Left ventricle myocardium inferior (tissue), 1 donor: Measurements from ENCODE around the gene TNIK. TPM values are rescaled to one million over a fixed set of nuclear protein-coding genes. Genes with fewer than 3 reads are reported as not detected.
A peak's percentile ranks its signal among the peaks of the same experiment; 100 is the strongest.

Experiments
- DNase-seq: peaks from one replicate; pipeline ENCODE4 v3.0.0-alpha.2; 2020
- H3K27ac ChIP-seq: fragments of 200-600 bp; replicated peaks from 2 replicates; pipeline ENCODE4 v1.8.0; 2021
- H3K27me3 ChIP-seq: fragments of 200-600 bp; 2 replicates; pipeline ENCODE4 v1.8.0; 2021; ENCODE audit warnings: low read depth
- H3K36me3 ChIP-seq: fragments of 200-600 bp; 2 replicates; pipeline ENCODE4 v1.8.0; 2021
- H3K4me1 ChIP-seq: fragments of 200-600 bp; 2 replicates; pipeline ENCODE4 v1.8.0; 2021
- H3K4me3 ChIP-seq: fragments of 200-600 bp; 2 replicates; pipeline ENCODE4 v1.8.0; 2021; ENCODE audit warnings: mild to moderate bottlenecking, moderate library complexity
- H3K9me3 ChIP-seq: fragments of 200-600 bp; replicated peaks from 2 replicates; pipeline ENCODE4 v1.8.0; 2021
- CTCF ChIP-seq: fragments of 200-600 bp; IDR thresholded peaks from 2 replicates; pipeline ENCODE4 v1.8.0; 2021; ENCODE audit warnings: antibody characterized with exemption, mild to moderate bottlenecking, borderline replicate concordance
- intact Hi-C: fragments of 100-400 bp; cut with micrococcal nuclease; formaldehyde crosslinking; loops from one replicate; pipeline ENCODE4 v1.11.0; 2022
- total RNA-seq: library from RNA; stranded (reverse); fragmentation: NEBNext Ultra II Directional; extraction: Animal tissue kit (Norgen Biotek cat#: 25700); gene quantifications from one replicate; pipeline ENCODE4 v1.2.1, GENCODE V29; 2021
- donor health status: DM: no; HTN: yes; CAD: no; lungs with severe emphysema.

Gene TNIK
- total RNA-seq, 1 donor from 2014 or later, result 28.6 TPM

- TF ChIP-seq CTCF, result no peak
- Histone ChIP-seq H3K27ac (no peak overlapping the region), H3K36me3 (no peaks in the 10 kb centered on the region)
These were observed 404.6 kb downstream of the TNIK start for GRCh38 chr3:171055336-171056178.

GRCh38 chr3:171054921-171055320 is 405.3 kb downstream of the TNIK start:
- no peak overlapping the region for H3K4me3 ChIP-seq

More at GRCh38 chr3:171055336-171056178, 404.6 kb downstream of the TNIK start:
- no peak overlapping the region for H3K4me3 ChIP-seq
- no peak for DNase-seq
- no peaks in the 10 kb centered on the region for H3K27me3 ChIP-seq
- intact Hi-C loops, result loop anchor here (10.0 kb wide), 1 partner anchor 509 kb away; no protein-coding TSS in a partner anchor
- H3K9me3 ChIP-seq, result no peaks in the 10 kb centered on the region
- no peaks in the 10 kb centered on the region for H3K4me1 ChIP-seq

GRCh38 chr3:171054231-171054630 is 406.0 kb downstream of the TNIK start:
- no peak for DNase-seq
- Histone ChIP-seq H3K4me1 (no peaks in the 10 kb centered on the region), H3K27ac (no peak overlapping the region), H3K27me3 (no peaks in the 10 kb centered on the region), H3K9me3 (no peaks in the 10 kb centered on the region), H3K36me3 (no peaks in the 10 kb centered on the region), H3K4me3 (no peak overlapping the region)
- TF ChIP-seq CTCF, result no peak
- intact Hi-C loops, result loop anchor here (10.0 kb wide), 1 partner anchor 511 kb away; no protein-coding TSS in a partner anchor

More at GRCh38 chr3:171054921-171055320, 405.3 kb downstream of the TNIK start:
- no peak for TF ChIP-seq CTCF
- Histone ChIP-seq H3K36me3 (no peaks in the 10 kb centered on the region), H3K27ac (no peak overlapping the region), H3K9me3 (no peaks in the 10 kb centered on the region), H3K27me3 (no peaks in the 10 kb centered on the region), H3K4me1 (no peaks in the 10 kb centered on the region)
- intact Hi-C loops, result loop anchor here (10.0 kb wide), 1 partner anchor 510 kb away; no protein-coding TSS in a partner anchor
- no peak for DNase-seq

- Histone ChIP-seq H3K27me3 (no peaks in the 10 kb centered on the region), H3K4me3 (no peak overlapping the region), H3K27ac (no peak overlapping the region), H3K4me1 (no peaks in the 10 kb centered on the region), H3K9me3 (no peaks in the 10 kb centered on the region), H3K36me3 (no peaks in the 10 kb centered on the region)
- intact Hi-C loops, result loop anchor here (10.0 kb wide), 1 partner anchor 515 kb away; no protein-coding TSS in a partner anchor
- TF ChIP-seq CTCF, result peak; percentile 72
- DNase-seq, result peak; percentile 23
These were observed 410.3 kb downstream of the TNIK start for GRCh38 chr3:171049861-171050444.

GRCh38 chr3:171046760-171047159 is 413.4 kb downstream of the TNIK start:
- Histone ChIP-seq H3K9me3 (no peaks in the 10 kb centered on the region), H3K27ac (no peak overlapping the region), H3K36me3 (no peaks in the 10 kb centered on the region), H3K4me1 (no peaks in the 10 kb centered on the region), H3K4me3 (no peak overlapping the region), H3K27me3 (no peaks in the 10 kb centered on the region)
- DNase-seq, result no peak
- intact Hi-C loops, result no loop called here
- no peak for TF ChIP-seq CTCF
